Stomach (tissue), 9 donors: ENCODE results near the gene MAK. TPM values are rescaled to one million over a fixed set of nuclear protein-coding genes. Genes with fewer than 3 reads are reported as not detected.
A peak's percentile ranks its signal among the peaks of the same experiment; 100 is the strongest.

ENCODE experiments used
- DNase-seq, 2 donors: peaks; one replicate each; pipeline versions ENCODE4 v3.0.0 to v3.0.0-alpha.2; 2013 to 2019
- H3K27ac ChIP-seq, 5 donors: fragments of 200-600 bp in 4 of 5; sonication (generic) in 4 of 5; one replicate each; pipeline ENCODE4 v1.5.1; 2013 to 2019; ENCODE audit warnings: mild to moderate bottlenecking in 1 of 5, moderate library complexity in 1 of 5
- H3K27me3 ChIP-seq, 3 donors: fragments of 200-600 bp; sonication (generic); one replicate each; pipeline ENCODE4 v1.5.1; 2017 to 2019; ENCODE audit warnings: mixed run types in 1 of 3
- H3K36me3 ChIP-seq, 4 donors: fragments of 200-600 bp; sonication (generic); 1 replicate in 3 of 4; 2 replicates in 1 of 4; pipeline ENCODE4 v1.5.1; 2016 to 2019
- H3K4me1 ChIP-seq, 4 donors: fragments of 200-600 bp; sonication (generic); one replicate each; pipeline ENCODE4 v1.5.1; 2016 to 2019
- H3K4me3 ChIP-seq, 4 donors: fragments of 200-600 bp; sonication (generic) in 3 of 4; one replicate each; pipeline ENCODE4 v1.5.1; 2016 to 2019; ENCODE audit warnings: mild to moderate bottlenecking in 1 of 4
- H3K9me3 ChIP-seq, 4 donors: fragments of 200-600 bp; sonication (generic); one replicate each; pipeline ENCODE4 v1.5.1; 2016 to 2019
- EP300 ChIP-seq: sonication (generic); formaldehyde crosslinking; IDR thresholded peaks from one replicate; pipeline ENCODE4 v1.6.1; 2017; ENCODE audit warnings: antibody characterized with exemption
- POLR2A ChIP-seq, 4 donors: fragments of 450-650 bp; IDR thresholded peaks; one replicate each; pipeline ENCODE4 v1.6.1; 2016; ENCODE audit warnings: antibody characterized with exemption in 4 of 4, control low read depth in 2 of 4, mild to moderate bottlenecking in 1 of 4, moderate library complexity in 1 of 4
- POLR2AphosphoS5 ChIP-seq, 3 donors: sonication (generic); formaldehyde crosslinking; IDR thresholded peaks; one replicate each; pipeline ENCODE4 v1.6.1; 2016; ENCODE audit warnings: antibody characterized with exemption in 3 of 3
- WGBS, 5 donors: extraction: QIAGEN DNeasy Blood & Tissue Kit in 3 of 5; methylation state at CpG; one replicate each; pipeline versions ENCODE4 v1.1.5 to v1.1.7; 2013 to 2018; 5-methylcytosine and 5-hydroxymethylcytosine counted together
- intact Hi-C: fragments of 100-400 bp; cut with DNase I; formaldehyde crosslinking; loops from one replicate; pipeline ENCODE4 v1.15.1; 2023; ENCODE audit warnings: low total_unique reads
- polyA plus RNA-seq, 3 donors: library from polyadenylated mRNA; stranded (reverse); fragments of 200-250 nt; gene quantifications; one replicate each; pipeline ENCODE4 v1.2.3, GENCODE V29; 2013
- total RNA-seq, 5 donors: library from RNA; depleted of rRNA; stranded (reverse); fragments of >200 nt; gene quantifications; one replicate each; pipeline versions ENCODE4 v1.1.0 to v1.2.3, GENCODE V29; 2014 to 2016
- TF ChIP-seq, protein P1 (sequence below), 7 experiments: fragments of 450-650 bp in 4 of 7; fragments of 200-600 bp in 3 of 7; sonication (generic) in 3 of 7; IDR thresholded peaks; one replicate each; pipeline ENCODE4 v1.5.1; 2016 to 2019; ENCODE audit warnings: antibody characterized with exemption in 7 of 7, control low read depth in 2 of 7, mild to moderate bottlenecking in 1 of 7
- donor health status: healthy with polysubstance abuse.
- donor health status: Bipolar disorder and iron deficiency.
- donor health status: healthy.

The MAK gene
- total and polyA plus RNA-seq, 8 donors = 0.05 to 1.0 (median 0.06) TPM; not detected in 5

DNA sequence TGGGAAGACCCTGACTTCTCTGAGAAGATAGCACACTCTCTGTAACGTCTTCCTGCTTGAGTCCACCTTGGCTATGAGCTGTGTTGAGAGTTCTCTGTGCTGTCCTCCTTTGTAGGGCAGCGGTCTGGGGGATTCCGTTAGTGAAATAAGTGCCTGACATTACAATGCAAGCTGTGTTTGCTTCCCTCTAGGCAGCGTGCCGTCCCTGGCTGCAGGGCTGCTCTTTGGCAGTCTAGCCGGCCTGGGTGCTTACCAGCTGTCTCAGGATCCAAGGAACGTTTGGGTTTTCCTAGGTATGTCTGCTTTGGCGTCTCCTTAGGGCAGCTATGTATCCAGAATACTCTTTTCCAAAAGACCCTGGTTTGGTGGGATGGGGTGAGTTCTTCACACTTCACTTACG, 112.6 kb downstream of the MAK start:
- H3K27me3 ChIP-seq = no peaks in the 10 kb centered on the region
- no peak overlapping the region for H3K4me3 ChIP-seq
- peaks cover 26 to 59% (median 55%) of the 10 kb centered on the region in 4 donors for H3K36me3 ChIP-seq
- 64 to 80% (median 69%) methylated on average over 7 to 9 of the region's 9 CpGs for WGBS, 5 donors
- H3K9me3 ChIP-seq = no peaks in the 10 kb centered on the region
- H3K4me1 ChIP-seq = peaks cover 18 to 57% (median 40%) of the 10 kb centered on the region in 4 donors
- no peak for DNase-seq
- intact Hi-C loops = no loop called here
- TF ChIP-seq POLR2A (IDR thresholded peaks at IDR 0.05) = no peak
- no peak for TF ChIP-seq EP300
- TF ChIP-seq POLR2AphosphoS5 (IDR thresholded peaks at IDR 0.05) = no peak
- TF ChIP-seq, protein P1, sequence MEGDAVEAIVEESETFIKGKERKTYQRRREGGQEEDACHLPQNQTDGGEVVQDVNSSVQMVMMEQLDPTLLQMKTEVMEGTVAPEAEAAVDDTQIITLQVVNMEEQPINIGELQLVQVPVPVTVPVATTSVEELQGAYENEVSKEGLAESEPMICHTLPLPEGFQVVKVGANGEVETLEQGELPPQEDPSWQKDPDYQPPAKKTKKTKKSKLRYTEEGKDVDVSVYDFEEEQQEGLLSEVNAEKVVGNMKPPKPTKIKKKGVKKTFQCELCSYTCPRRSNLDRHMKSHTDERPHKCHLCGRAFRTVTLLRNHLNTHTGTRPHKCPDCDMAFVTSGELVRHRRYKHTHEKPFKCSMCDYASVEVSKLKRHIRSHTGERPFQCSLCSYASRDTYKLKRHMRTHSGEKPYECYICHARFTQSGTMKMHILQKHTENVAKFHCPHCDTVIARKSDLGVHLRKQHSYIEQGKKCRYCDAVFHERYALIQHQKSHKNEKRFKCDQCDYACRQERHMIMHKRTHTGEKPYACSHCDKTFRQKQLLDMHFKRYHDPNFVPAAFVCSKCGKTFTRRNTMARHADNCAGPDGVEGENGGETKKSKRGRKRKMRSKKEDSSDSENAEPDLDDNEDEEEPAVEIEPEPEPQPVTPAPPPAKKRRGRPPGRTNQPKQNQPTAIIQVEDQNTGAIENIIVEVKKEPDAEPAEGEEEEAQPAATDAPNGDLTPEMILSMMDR (IDR thresholded peaks at IDR 0.05) = no peak
- no peak overlapping the region for H3K27ac ChIP-seq

DNA sequence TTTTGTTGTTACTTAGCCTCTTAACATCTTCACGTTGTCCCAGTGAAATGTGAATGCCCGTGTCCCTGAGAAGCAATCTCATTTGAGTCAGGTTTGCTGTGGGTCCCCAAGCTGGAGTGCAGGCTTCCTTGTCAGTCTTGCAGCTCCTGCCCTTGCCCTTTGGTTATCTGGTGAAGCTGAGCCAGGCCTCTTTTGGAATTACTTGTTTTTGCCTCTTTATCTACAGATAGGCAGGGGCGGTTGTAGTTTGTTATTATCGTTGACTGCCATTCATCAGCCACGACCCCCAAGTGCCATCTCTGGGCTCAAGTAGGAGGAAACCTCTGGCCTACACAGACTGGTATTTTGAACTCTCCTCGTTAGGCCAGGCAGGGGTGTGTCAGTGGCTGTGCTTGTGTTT, 113.3 kb downstream of the MAK start:
- Histone ChIP-seq H3K4me3 (peak overlapping the region in 1 of 4 donors; percentile 22), H3K4me1 (peaks cover 18 to 58% (median 41%) of the 10 kb centered on the region in 4 donors), H3K27me3 (no peaks in the 10 kb centered on the region), H3K9me3 (no peaks in the 10 kb centered on the region), H3K36me3 (peaks cover 21 to 52% (median 49%) of the 10 kb centered on the region in 4 donors), H3K27ac (no peak overlapping the region)
- no peak for DNase-seq
- TF ChIP-seq POLR2A (IDR thresholded peaks at IDR 0.05) (no peak), EP300 (no peak), POLR2AphosphoS5 (IDR thresholded peaks at IDR 0.05) (no peak)
- TF ChIP-seq, protein P1 (IDR thresholded peaks at IDR 0.05) = no peak
- WGBS, 5 donors = 29 to 52% (median 42%) methylated on average over 6 of the region's 6 CpGs
- intact Hi-C loops = no loop called here

DNA sequence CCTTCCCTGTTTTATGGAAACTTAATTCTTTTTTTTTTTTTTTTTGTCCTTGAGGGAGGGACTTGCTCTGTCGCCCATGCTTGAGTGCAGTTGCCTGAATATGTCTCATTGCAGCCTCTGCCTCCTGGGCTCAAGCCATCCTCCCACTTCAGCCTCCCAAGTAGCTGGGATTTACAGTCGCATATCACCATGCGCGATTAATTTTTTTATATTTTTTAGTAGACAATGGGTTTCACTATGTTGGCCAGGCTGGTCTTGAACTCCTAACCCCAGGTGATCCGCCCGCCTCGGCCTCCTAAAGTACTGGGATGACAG, 114.8 kb downstream of the MAK start:
- TF ChIP-seq, protein P1 (IDR thresholded peaks at IDR 0.05) = no peak
- TF ChIP-seq EP300 = no peak
- no peak for TF ChIP-seq POLR2A (IDR thresholded peaks at IDR 0.05)
- no peak for TF ChIP-seq POLR2AphosphoS5 (IDR thresholded peaks at IDR 0.05)
- peak in 1 of 2 donors; percentile 41 for DNase-seq
- H3K4me1 ChIP-seq = peaks cover 18 to 58% (median 41%) of the 10 kb centered on the region in 4 donors
- peak overlapping the region; percentile 48 to 92 (median 90) for H3K27ac ChIP-seq
- H3K27me3 ChIP-seq = no peaks in the 10 kb centered on the region
- WGBS, 5 donors = 16 to 22% (median 18%) methylated on average over 7 of the region's 7 CpGs
- peaks cover 0 to 1% (median 0%) of the 10 kb centered on the region in 4 donors for H3K9me3 ChIP-seq
- H3K36me3 ChIP-seq = peaks cover 11 to 37% (median 33%) of the 10 kb centered on the region in 4 donors
- intact Hi-C loops = no loop called here
- peak overlapping the region; percentile 60 to 78 (median 74) for H3K4me3 ChIP-seq

DNA sequence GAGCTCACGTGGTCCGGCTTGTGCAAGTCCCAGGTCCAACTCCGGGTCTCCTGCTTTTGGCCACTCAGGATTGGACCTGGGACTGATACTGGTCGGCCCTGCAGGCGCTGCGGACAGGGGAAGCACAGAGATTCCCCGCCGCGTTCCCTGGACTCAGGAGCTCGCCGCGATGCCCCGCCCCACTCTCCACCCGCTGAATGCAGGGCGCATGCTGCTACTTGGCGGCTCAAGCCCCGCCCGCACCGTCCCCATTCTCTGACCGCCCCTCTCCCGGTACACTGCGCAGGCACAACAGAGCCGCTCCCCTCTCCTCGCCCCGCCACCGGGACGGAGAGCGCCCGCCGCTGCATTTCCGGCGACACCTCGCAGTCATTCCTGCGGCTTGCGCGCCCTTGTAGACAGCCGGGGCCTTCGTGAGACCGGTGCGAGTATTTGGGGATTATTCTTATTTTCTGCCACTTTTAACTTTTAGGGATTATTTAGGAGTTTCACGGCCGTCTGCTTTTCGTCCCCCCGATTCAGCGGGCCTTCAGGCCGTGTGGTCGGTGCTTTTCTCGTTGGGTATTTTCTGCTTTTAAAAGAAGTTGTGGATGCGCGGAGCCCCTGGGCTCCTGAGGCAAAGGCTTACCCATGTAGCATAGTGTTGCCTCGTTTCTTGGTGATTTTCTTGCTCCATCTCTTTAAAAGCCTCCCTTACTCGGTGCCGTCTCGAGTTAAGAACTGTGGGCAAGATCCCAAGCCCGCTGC, 115.3 kb downstream of the MAK start, which contains the start of gene TMEM14C:
TMEM14C (plus strand) TSS at position 251 of the 747 bp plus-strand sequence. CDS start 1,544 bp downstream, outside the sequence.
- WGBS, 5 donors = 0 to 1% (median 1%) methylated on average over 33 to 55 of the region's 55 CpGs
- H3K4me1 ChIP-seq = peaks cover 18 to 58% (median 41%) of the 10 kb centered on the region in 4 donors
- H3K27ac ChIP-seq = peak within 1 kb of the TSS; percentile 48 to 92 (median 90)
- TF ChIP-seq EP300 (no peak), POLR2AphosphoS5 (IDR thresholded peaks at IDR 0.05) (peak; percentile 68 to 96 (median 95)), POLR2A (IDR thresholded peaks at IDR 0.05) (peak in 1 of 4 donors; percentile 52)
- TF ChIP-seq, protein P1 (IDR thresholded peaks at IDR 0.05) = no peak
- H3K27me3 ChIP-seq = no peaks in the 10 kb centered on the region
- intact Hi-C loops = no loop called here
- H3K9me3 ChIP-seq = peaks cover 0 to 7% (median 0%) of the 10 kb centered on the region in 4 donors
- DNase-seq = peak; percentile 99
- H3K36me3 ChIP-seq = peaks cover 11 to 32% (median 28%) of the 10 kb centered on the region in 4 donors
- H3K4me3 ChIP-seq = peak within 1 kb of the TSS; percentile 60 to 78 (median 74)
